Prostate gland (tissue), 2 donors: ENCODE measurements around the gene NRXN3.

Source experiments
- POLR2A ChIP-seq: fragments of 450-650 bp; IDR thresholded peaks from one replicate; pipeline ENCODE4 v1.6.1; 2016; ENCODE audit warnings: antibody characterized with exemption, mild to moderate bottlenecking
- POLR2AphosphoS5 ChIP-seq: sonication (generic); formaldehyde crosslinking; IDR thresholded peaks from one replicate; pipeline ENCODE4 v1.6.1; 2017; ENCODE audit warnings: antibody characterized with exemption
- TF ChIP-seq, protein P1 (sequence below), 4 experiments: fragments of 200-600 bp in 2 of 4; fragments of 450-650 bp in 2 of 4; sonication (generic) in 2 of 4; IDR thresholded peaks; 1 replicate in 3 of 4; 2 replicates in 1 of 4; pipeline ENCODE4 v1.5.1; 2016 to 2019; ENCODE audit warnings: antibody characterized with exemption in 4 of 4, mild to moderate bottlenecking in 2 of 4, moderate library complexity in 2 of 4

DNA sequence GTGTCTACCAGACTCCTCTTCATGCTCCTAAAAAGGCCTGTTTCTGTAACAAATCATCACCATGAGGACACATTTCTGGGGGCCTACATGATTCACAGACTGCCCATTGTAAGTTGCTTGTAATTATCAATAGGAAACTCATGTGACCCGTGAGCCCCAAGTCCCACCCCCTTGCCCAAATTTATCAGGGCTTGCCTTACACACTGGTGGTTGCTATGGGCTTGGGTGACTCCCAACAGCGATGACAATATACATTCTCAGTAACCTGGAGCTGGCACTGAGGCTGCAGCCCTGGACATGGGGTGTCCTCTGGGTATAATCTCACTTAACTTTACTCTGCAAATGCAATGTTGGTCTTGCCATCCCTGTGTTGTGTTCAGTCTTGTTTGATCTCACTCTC, 149.2 kb downstream of the NRXN3 start:
- TF ChIP-seq, protein P1, sequence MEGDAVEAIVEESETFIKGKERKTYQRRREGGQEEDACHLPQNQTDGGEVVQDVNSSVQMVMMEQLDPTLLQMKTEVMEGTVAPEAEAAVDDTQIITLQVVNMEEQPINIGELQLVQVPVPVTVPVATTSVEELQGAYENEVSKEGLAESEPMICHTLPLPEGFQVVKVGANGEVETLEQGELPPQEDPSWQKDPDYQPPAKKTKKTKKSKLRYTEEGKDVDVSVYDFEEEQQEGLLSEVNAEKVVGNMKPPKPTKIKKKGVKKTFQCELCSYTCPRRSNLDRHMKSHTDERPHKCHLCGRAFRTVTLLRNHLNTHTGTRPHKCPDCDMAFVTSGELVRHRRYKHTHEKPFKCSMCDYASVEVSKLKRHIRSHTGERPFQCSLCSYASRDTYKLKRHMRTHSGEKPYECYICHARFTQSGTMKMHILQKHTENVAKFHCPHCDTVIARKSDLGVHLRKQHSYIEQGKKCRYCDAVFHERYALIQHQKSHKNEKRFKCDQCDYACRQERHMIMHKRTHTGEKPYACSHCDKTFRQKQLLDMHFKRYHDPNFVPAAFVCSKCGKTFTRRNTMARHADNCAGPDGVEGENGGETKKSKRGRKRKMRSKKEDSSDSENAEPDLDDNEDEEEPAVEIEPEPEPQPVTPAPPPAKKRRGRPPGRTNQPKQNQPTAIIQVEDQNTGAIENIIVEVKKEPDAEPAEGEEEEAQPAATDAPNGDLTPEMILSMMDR (IDR thresholded peaks at IDR 0.05) = no peak
- TF ChIP-seq POLR2AphosphoS5 (no peak), POLR2A (no peak)
